HEK293 (cell line): ENCODE results near the gene MERTK.

ENCODE experiments used
- YY1 ChIP-seq: fragments of 450-650 bp; formaldehyde crosslinking; IDR thresholded peaks from 2 replicates; pipeline ENCODE4 v1.5.1; 2018; ENCODE audit warnings: missing biosample characterization, missing genetic modification characterization
- ZNF707 ChIP-seq: fragments of 450-650 bp; formaldehyde crosslinking; IDR thresholded peaks from 2 replicates; pipeline ENCODE4 v1.5.1; 2016; ENCODE audit warnings: missing biosample characterization, missing genetic modification characterization
- TF ChIP-seq, protein P1 (sequence below): fragments of 450-650 bp; formaldehyde crosslinking; IDR thresholded peaks from 2 replicates; pipeline ENCODE4 v1.5.1; 2016; ENCODE audit warnings: missing biosample characterization, missing genetic modification characterization

DNA sequence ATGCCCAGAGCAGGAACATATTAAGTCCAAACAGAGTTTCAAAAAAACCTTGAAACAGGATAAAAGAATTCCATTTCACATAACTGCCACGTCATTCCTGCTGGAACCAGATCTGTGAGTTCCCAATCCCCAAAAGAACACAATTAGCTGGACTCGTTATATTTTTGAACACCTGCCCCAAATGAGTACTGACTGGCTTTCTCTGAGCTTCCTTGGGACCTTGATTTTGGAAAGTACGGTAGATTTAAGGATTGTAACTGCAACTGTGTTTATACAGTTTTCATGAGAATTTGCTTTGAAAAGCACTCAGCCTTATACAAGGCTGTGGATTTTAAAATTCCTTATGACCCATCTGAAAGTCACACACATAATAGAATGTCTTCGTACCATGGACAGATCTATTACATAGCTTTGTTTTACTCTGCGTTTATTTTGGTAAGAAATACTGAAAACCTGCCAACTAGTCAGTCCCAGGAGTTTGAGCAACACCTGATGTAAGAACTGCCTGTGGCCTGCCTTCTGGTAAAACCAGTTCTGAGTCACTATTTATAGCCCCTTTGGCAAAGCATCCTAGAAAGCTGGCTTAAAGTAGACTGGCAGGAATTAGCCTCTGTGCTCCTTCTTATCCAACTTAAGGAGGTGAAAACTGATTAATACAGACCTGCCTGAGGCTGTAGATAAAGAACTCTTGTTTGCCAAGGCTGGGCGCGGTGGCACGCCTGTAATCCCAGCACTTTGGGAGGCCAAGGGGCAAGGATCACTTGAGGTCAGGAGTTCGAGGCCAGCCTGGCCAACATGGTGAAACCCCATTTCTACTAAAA, 48.1 kb downstream of the MERTK start:
- TF ChIP-seq, protein P1, sequence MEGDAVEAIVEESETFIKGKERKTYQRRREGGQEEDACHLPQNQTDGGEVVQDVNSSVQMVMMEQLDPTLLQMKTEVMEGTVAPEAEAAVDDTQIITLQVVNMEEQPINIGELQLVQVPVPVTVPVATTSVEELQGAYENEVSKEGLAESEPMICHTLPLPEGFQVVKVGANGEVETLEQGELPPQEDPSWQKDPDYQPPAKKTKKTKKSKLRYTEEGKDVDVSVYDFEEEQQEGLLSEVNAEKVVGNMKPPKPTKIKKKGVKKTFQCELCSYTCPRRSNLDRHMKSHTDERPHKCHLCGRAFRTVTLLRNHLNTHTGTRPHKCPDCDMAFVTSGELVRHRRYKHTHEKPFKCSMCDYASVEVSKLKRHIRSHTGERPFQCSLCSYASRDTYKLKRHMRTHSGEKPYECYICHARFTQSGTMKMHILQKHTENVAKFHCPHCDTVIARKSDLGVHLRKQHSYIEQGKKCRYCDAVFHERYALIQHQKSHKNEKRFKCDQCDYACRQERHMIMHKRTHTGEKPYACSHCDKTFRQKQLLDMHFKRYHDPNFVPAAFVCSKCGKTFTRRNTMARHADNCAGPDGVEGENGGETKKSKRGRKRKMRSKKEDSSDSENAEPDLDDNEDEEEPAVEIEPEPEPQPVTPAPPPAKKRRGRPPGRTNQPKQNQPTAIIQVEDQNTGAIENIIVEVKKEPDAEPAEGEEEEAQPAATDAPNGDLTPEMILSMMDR (tag by site-specific recombination): no peak
- no peak for TF ChIP-seq YY1 (tag by site-specific recombination)
- no peak for TF ChIP-seq ZNF707 (tag by site-specific recombination)
